H9 (cell line): Measurements from ENCODE around the gene CXCR2. TPM values are rescaled to one million over a fixed set of nuclear protein-coding genes. Genes with fewer than 3 reads are reported as not detected.
"Not testable (repeated sequence)": the region's sequence is repeated elsewhere in the genome, so short reads cannot be mapped to it uniquely, and the experiment has no call there.

Source experiments
- DNase-seq: peaks from one replicate; pipeline ENCODE4 v3.0.0-alpha.2; 2017
- H2AFZ ChIP-seq: one replicate; pipeline ENCODE4 v1.6.1; 2013; ENCODE audit warnings: mild to moderate bottlenecking, low read length, control low read depth, moderate library complexity
- H2AK5ac ChIP-seq: 2 replicates; pipeline ENCODE4 v1.6.1; 2013; ENCODE audit warnings: low read length, control low read depth, mixed read lengths; ENCODE audit not compliant: insufficient read length
- H2BK120ac ChIP-seq: one replicate; pipeline ENCODE4 v1.6.1; 2013; ENCODE audit warnings: low read depth, mild to moderate bottlenecking, low read length, control low read depth, inconsistent platforms; ENCODE audit not compliant: poor library complexity, severe bottlenecking
- H2BK12ac ChIP-seq: 2 replicates; pipeline ENCODE4 v1.6.1; 2013; ENCODE audit warnings: low read length, control low read depth, mixed read lengths, low read depth; ENCODE audit not compliant: insufficient read length
- H2BK15ac ChIP-seq: 2 replicates; pipeline ENCODE4 v1.6.1; 2013; ENCODE audit warnings: low read depth, low read length, control low read depth
- H2BK20ac ChIP-seq: one replicate; pipeline ENCODE4 v1.6.1; 2013; ENCODE audit warnings: low read depth, mild to moderate bottlenecking, low read length, control low read depth, inconsistent platforms; ENCODE audit not compliant: poor library complexity, severe bottlenecking
- H2BK5ac ChIP-seq: 2 replicates; pipeline ENCODE4 v1.6.1; 2013; ENCODE audit warnings: low read length, control low read depth, mixed read lengths; ENCODE audit not compliant: insufficient read length
- H3K14ac ChIP-seq: 2 replicates; pipeline ENCODE4 v1.6.1; 2013; ENCODE audit warnings: low read length, control low read depth; ENCODE audit not compliant: insufficient read depth
- H3K18ac ChIP-seq: 2 replicates; pipeline ENCODE4 v1.6.1; 2013; ENCODE audit warnings: low read depth, mild to moderate bottlenecking, mixed read lengths, low read length, control low read depth; ENCODE audit not compliant: insufficient read length
- H3K23ac ChIP-seq: 2 replicates; pipeline ENCODE4 v1.6.1; 2013; ENCODE audit warnings: low read length, control low read depth, mixed read lengths, low read depth; ENCODE audit not compliant: insufficient read length
- H3K23me2 ChIP-seq: 2 replicates; pipeline ENCODE4 v1.6.1; 2013; ENCODE audit warnings: low read depth, mild to moderate bottlenecking, mixed read lengths, low read length, control low read depth; ENCODE audit not compliant: insufficient read length, poor library complexity, severe bottlenecking
- H3K27ac ChIP-seq: 2 replicates; pipeline ENCODE4 v1.5.1; 2013; ENCODE audit warnings: low read length, control low read depth, mixed read lengths, low read depth; ENCODE audit not compliant: insufficient read length
- H3K27me3 ChIP-seq: 2 replicates; pipeline ENCODE4 v1.6.1; 2013; ENCODE audit warnings: low read length, control low read depth, inconsistent platforms; ENCODE audit not compliant: insufficient read depth
- H3K4ac ChIP-seq: 2 replicates; pipeline ENCODE4 v1.6.1; 2013; ENCODE audit warnings: low read depth, mild to moderate bottlenecking, control low read depth, inconsistent platforms, low read length, moderate library complexity
- H3K4me1 ChIP-seq: 2 replicates; pipeline ENCODE4 v1.6.1; 2013; ENCODE audit warnings: low read length, control low read depth, inconsistent platforms; ENCODE audit not compliant: insufficient read depth
- H3K4me2 ChIP-seq: 2 replicates; pipeline ENCODE4 v1.6.1; 2013; ENCODE audit warnings: low read length, control low read depth, mixed read lengths; ENCODE audit not compliant: insufficient read length, insufficient read depth
- H3K56ac ChIP-seq: 2 replicates; pipeline ENCODE4 v1.6.1; 2013; ENCODE audit warnings: low read depth, mild to moderate bottlenecking, mixed read lengths, low read length, control low read depth; ENCODE audit not compliant: insufficient read length
- H3K79me1 ChIP-seq: 2 replicates; pipeline ENCODE4 v1.6.1; 2013; ENCODE audit warnings: low read depth, mild to moderate bottlenecking, moderate library complexity, low read length, control low read depth, inconsistent platforms; ENCODE audit not compliant: insufficient read depth, poor library complexity, severe bottlenecking
- H3K79me2 ChIP-seq: 2 replicates; pipeline ENCODE4 v1.6.1; 2013; ENCODE audit warnings: low read length, control low read depth, inconsistent platforms; ENCODE audit not compliant: insufficient read depth
- H3K9ac ChIP-seq: 2 replicates; pipeline ENCODE4 v1.6.1; 2013; ENCODE audit warnings: low read length, control low read depth, mixed read lengths; ENCODE audit not compliant: insufficient read length; ENCODE audit errors: extremely low read depth
- H3K9me3 ChIP-seq: one replicate; pipeline ENCODE4 v1.6.1; 2013; ENCODE audit warnings: low read depth, low read length, inconsistent platforms; ENCODE audit not compliant: control insufficient read depth
- H3T11ph ChIP-seq: one replicate; pipeline ENCODE4 v1.6.1; 2013; ENCODE audit warnings: mild to moderate bottlenecking, low read length, control low read depth, inconsistent platforms
- H4K20me1 ChIP-seq: one replicate; pipeline ENCODE4 v1.6.1; 2013; ENCODE audit not compliant: control insufficient read depth, insufficient read length, insufficient read depth
- H4K5ac ChIP-seq: 2 replicates; pipeline ENCODE4 v1.6.1; 2013; ENCODE audit warnings: low read depth, mild to moderate bottlenecking, mixed read lengths, low read length, control low read depth; ENCODE audit not compliant: insufficient read length
- H4K8ac ChIP-seq: replicated peaks from 2 replicates; pipeline ENCODE4 v1.6.1; 2013; ENCODE audit warnings: low read length, control low read depth, mixed read lengths, low read depth; ENCODE audit not compliant: insufficient read length
- H4K91ac ChIP-seq: 2 replicates; pipeline ENCODE4 v1.6.1; 2013; ENCODE audit warnings: low read depth, mild to moderate bottlenecking, moderate library complexity, mixed read lengths, low read length, control low read depth; ENCODE audit not compliant: insufficient read length
- H3K27ac Mint-ChIP-seq, 3 experiments: 2 replicates in 2 of 3; 3 replicates in 1 of 3; pipeline ENCODE4 v1.8.0; 2020 to 2021; ENCODE audit warnings: mixed read lengths in 3 of 3, mild to moderate bottlenecking in 1 of 3, moderate library complexity in 1 of 3
- H3K27me3 Mint-ChIP-seq: 2 replicates; pipeline ENCODE4 v1.8.0; 2021; ENCODE audit warnings: low read depth, mild to moderate bottlenecking, moderate library complexity, mixed read lengths
- H3K36me3 Mint-ChIP-seq, 3 experiments: 2 replicates in 2 of 3; 3 replicates in 1 of 3; pipeline ENCODE4 v1.8.0; 2020 to 2021; ENCODE audit warnings: low read depth in 3 of 3, mixed read lengths in 3 of 3; ENCODE audit not compliant: insufficient read depth in 1 of 3
- H3K4me1 Mint-ChIP-seq, 2 experiments: 2 replicates each; pipeline ENCODE4 v1.8.0; 2020; ENCODE audit warnings: mixed read lengths in 2 of 2
- H3K4me3 Mint-ChIP-seq, 2 experiments: 2 replicates in 1 of 2; 3 replicates in 1 of 2; pipeline ENCODE4 v1.8.0; 2020 to 2021; ENCODE audit warnings: mild to moderate bottlenecking in 2 of 2, mixed read lengths in 2 of 2, moderate library complexity in 1 of 2
- H3K9me3 Mint-ChIP-seq, 2 experiments: 2 replicates in 1 of 2; 3 replicates in 1 of 2; pipeline ENCODE4 v1.8.0; 2020; ENCODE audit warnings: mild to moderate bottlenecking in 2 of 2, mixed read lengths in 2 of 2, moderate library complexity in 1 of 2
- WGBS: extraction: QIAGEN DNeasy Blood & Tissue Kit; methylation state at CpG from one replicate; pipeline ENCODE4 v1.1.7; 2013; ENCODE audit warnings: missing lambda C conversion rate, low lambda C conversion rate, mixed read lengths; ENCODE audit not compliant: insufficient read length; ENCODE audit errors: extremely low coverage; 5-methylcytosine and 5-hydroxymethylcytosine counted together
- total RNA-seq: library from RNA; stranded (reverse); gene quantifications from 2 replicates; pipeline ENCODE4 v1.2.1, GENCODE V29; 2021

Gene CXCR2
- total RNA-seq, 1 experiment from 2014 or later = 0.59 TPM

- H3K27ac ChIP-seq, H3K18ac ChIP-seq, H3K56ac ChIP-seq, H3K4me2 ChIP-seq, H3K27me3 ChIP-seq, H3K23me2 ChIP-seq, DNase-seq, H2BK12ac ChIP-seq, H4K8ac ChIP-seq, H4K5ac ChIP-seq, H3K4me3 Mint-ChIP-seq, H4K91ac ChIP-seq, H3K23ac ChIP-seq, H2AK5ac ChIP-seq, H4K20me1 ChIP-seq, H2BK120ac ChIP-seq, H2BK20ac ChIP-seq, H3K27ac Mint-ChIP-seq, H2BK15ac ChIP-seq, H3T11ph ChIP-seq, H2AFZ ChIP-seq, H3K9ac ChIP-seq, H3K27me3 Mint-ChIP-seq, H3K14ac ChIP-seq, H3K4ac ChIP-seq, H3K79me2 ChIP-seq, H3K79me1 ChIP-seq, H3K4me1 ChIP-seq, H2BK5ac ChIP-seq, H3K9me3 ChIP-seq: not testable (repeated sequence)
- peaks cover 43 to 50% of the 10 kb centered on the region in 2 experiments for H3K9me3 Mint-ChIP-seq
- H3K4me1 Mint-ChIP-seq = peaks cover 35 to 41% of the 10 kb centered on the region in 2 experiments
- peaks cover 10 to 43% (median 15%) of the 10 kb centered on the region in 3 experiments; a peak in 6 of 7 replicates for H3K36me3 Mint-ChIP-seq
- no CpG with 5 or more reads among the region's 4 CpGs for WGBS
Observed at GRCh38 chr2:218121789-218122188, 4.0 kb upstream of the CXCR2 start.

GRCh38 chr2:218122286-218122685 lies 3.5 kb upstream of the CXCR2 start:
- H3K9me3 ChIP-seq, H2AFZ ChIP-seq, H4K91ac ChIP-seq, H3K23ac ChIP-seq, H3K79me2 ChIP-seq, H2BK5ac ChIP-seq, H3K27me3 Mint-ChIP-seq, H3K14ac ChIP-seq, H3K4me3 Mint-ChIP-seq, H3K79me1 ChIP-seq, H3K4me1 ChIP-seq, H4K8ac ChIP-seq, H4K20me1 ChIP-seq, H2BK12ac ChIP-seq, H2BK15ac ChIP-seq, H3K56ac ChIP-seq, H3K23me2 ChIP-seq, H3K9ac ChIP-seq, DNase-seq, H3K27ac ChIP-seq, H2BK20ac ChIP-seq, H3T11ph ChIP-seq, H2AK5ac ChIP-seq, H3K27me3 ChIP-seq, H4K5ac ChIP-seq, H3K4ac ChIP-seq, H2BK120ac ChIP-seq, H3K18ac ChIP-seq, H3K27ac Mint-ChIP-seq, H3K4me2 ChIP-seq: not testable (repeated sequence)
- peaks cover 40 to 46% of the 10 kb centered on the region in 2 experiments for H3K4me1 Mint-ChIP-seq
- peaks cover 10 to 43% (median 13%) of the 10 kb centered on the region in 3 experiments; a peak in 6 of 7 replicates for H3K36me3 Mint-ChIP-seq
- H3K9me3 Mint-ChIP-seq = peaks cover 39 to 45% of the 10 kb centered on the region in 2 experiments
